Lower leg skin (tissue), 4 donors: ENCODE results near the gene SPECC1L. TPM values are rescaled to one million over a fixed set of nuclear protein-coding genes. Genes with fewer than 3 reads are reported as not detected.

Experiments
- DNase-seq, 2 donors: peaks; one replicate each; pipeline ENCODE4 v3.0.0-alpha.2; 2019; ENCODE audit warnings: low spot score in 2 of 2
- H3K4me3 ChIP-seq: fragments of 200-600 bp; sonication (generic); 2 replicates; pipeline ENCODE4 v1.5.1; 2017; ENCODE audit warnings: mild to moderate bottlenecking, low read depth; ENCODE audit not compliant: poor library complexity, severe bottlenecking
- CTCF ChIP-seq, 3 donors: fragments of 450-650 bp; IDR thresholded peaks; one replicate each; pipeline ENCODE4 v1.5.1; 2016; ENCODE audit warnings: antibody characterized with exemption in 3 of 3, mild to moderate bottlenecking in 3 of 3, moderate library complexity in 2 of 3
- POLR2A ChIP-seq, 2 donors: fragments of 450-650 bp; IDR thresholded peaks; one replicate each; pipeline ENCODE4 v1.6.1; 2016 to 2017; ENCODE audit warnings: antibody characterized with exemption in 2 of 2, mild to moderate bottlenecking in 1 of 2, moderate library complexity in 1 of 2
- WGBS, 2 donors: methylation state at CpG; one replicate each; pipeline ENCODE4 v1.1.5; 2018; 5-methylcytosine and 5-hydroxymethylcytosine counted together
- intact Hi-C: fragments of 100-400 bp; cut with DNase I; formaldehyde crosslinking; loops from one replicate; pipeline ENCODE4 v1.15.0; 2023; ENCODE audit warnings: low total_unique reads
- total RNA-seq, 4 donors: library from RNA; depleted of rRNA; stranded (reverse); fragments of >200 nt; gene quantifications; one replicate each; pipeline ENCODE4 v1.1.0, GENCODE V29; 2016

SPECC1L gene
- total RNA-seq, 4 donors from 2014 or later: 17.6 to 30.6 (median 23.3) TPM

- TF ChIP-seq CTCF (IDR thresholded peaks at IDR 0.05) (no peak), POLR2A (IDR thresholded peaks at IDR 0.05) (no peak)
- no peak overlapping the region for H3K4me3 ChIP-seq
- no peak for DNase-seq
- WGBS, 2 donors: 50 to 73% methylated on average over 1 of the region's 1 CpG
- intact Hi-C loops: no loop called here
Measured at GRCh38 chr22:24450610-24451009, 180.0 kb downstream of the SPECC1L start.

- DNase-seq: no peak
- no peak for TF ChIP-seq CTCF (IDR thresholded peaks at IDR 0.05)
- no peak for TF ChIP-seq POLR2A (IDR thresholded peaks at IDR 0.05)
- H3K4me3 ChIP-seq: no peak overlapping the region
- intact Hi-C loops: no loop called here
Measured at GRCh38 chr22:24451162-24451561, 180.5 kb downstream of the SPECC1L start.

GRCh38 chr22:24453853-24454252, 183.2 kb downstream of the SPECC1L start:
- no peak overlapping the region for H3K4me3 ChIP-seq
- 86 to 92% methylated on average over 1 of the region's 1 CpG for WGBS, 2 donors
- TF ChIP-seq POLR2A (IDR thresholded peaks at IDR 0.05) (no peak), CTCF (IDR thresholded peaks at IDR 0.05) (no peak)
- DNase-seq: no peak
- intact Hi-C loops: no loop called here

GRCh38 chr22:24455039-24455438, 184.4 kb downstream of the SPECC1L start:
- WGBS, 2 donors: 81 to 82% methylated on average over 4 of the region's 4 CpGs
- DNase-seq: no peak
- TF ChIP-seq POLR2A (IDR thresholded peaks at IDR 0.05) (no peak), CTCF (IDR thresholded peaks at IDR 0.05) (no peak)
- no peak overlapping the region for H3K4me3 ChIP-seq
- intact Hi-C loops: no loop called here

GRCh38 chr22:24455751-24456426, 185.3 kb downstream of the SPECC1L start:
- H3K4me3 ChIP-seq: no peak overlapping the region
- TF ChIP-seq CTCF (IDR thresholded peaks at IDR 0.05) (no peak), POLR2A (IDR thresholded peaks at IDR 0.05) (no peak)
- intact Hi-C loops: no loop called here
- no peak for DNase-seq
- WGBS, 2 donors: 66 to 70% methylated on average over 9 of the region's 9 CpGs

GRCh38 chr22:24457894-24458420, 187.3 kb downstream of the SPECC1L start:
- H3K4me3 ChIP-seq: no peak overlapping the region
- no peak for TF ChIP-seq CTCF (IDR thresholded peaks at IDR 0.05)
- TF ChIP-seq POLR2A (IDR thresholded peaks at IDR 0.05): no peak
- DNase-seq: no peak
- intact Hi-C loops: no loop called here
- WGBS, 2 donors: 95 to 96% methylated on average over 3 of the region's 3 CpGs
